ENCODE data around the gene FNDC3A.

DNA sequence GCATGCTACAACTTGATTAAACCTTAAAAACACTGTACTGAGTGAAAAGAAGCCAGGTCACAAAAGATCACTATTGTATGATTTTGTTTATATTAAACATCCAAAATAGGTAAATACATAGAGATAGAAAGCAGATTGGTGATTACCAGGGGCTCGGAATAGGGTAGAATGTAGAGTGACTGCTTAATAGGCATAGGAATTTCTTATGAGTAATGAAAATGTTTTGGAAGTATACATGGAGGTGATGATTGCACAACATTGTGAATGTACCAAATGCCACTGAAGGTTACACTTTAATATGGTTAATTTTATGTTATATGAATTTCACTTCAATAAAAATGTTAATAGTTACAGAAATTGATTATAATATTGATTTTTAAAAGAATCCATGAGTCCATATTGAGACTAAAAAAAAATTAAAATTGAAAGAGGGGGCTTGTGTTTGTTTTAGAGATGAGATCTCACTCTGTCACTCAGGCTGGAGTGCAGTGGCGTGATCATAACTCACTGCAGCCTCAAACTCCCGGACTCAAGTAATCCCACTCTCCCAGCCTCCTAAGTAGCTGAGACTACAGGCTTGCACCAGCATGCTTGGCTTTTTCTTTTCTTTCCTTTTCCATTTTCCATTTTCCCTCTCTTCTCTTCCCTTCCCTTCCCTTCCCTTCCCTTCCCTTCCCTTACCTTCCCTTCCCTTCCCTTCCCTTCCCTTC, 85.1 kb downstream of the FNDC3A start:
- TF ChIP-seq TCF7L2 (IDR thresholded peaks at IDR 0.05; ENCODE audit: low read depth, low read length) (no peak), CTCF (IDR thresholded peaks at IDR 0.05) (no peak), POLR2AphosphoS5 (IDR thresholded peaks at IDR 0.05; ENCODE audit: low read depth, low read length) (no peak)
